ENCODE data around the gene ABCF2. TPM values are rescaled to one million over a fixed set of nuclear protein-coding genes. Genes with fewer than 3 reads are reported as not detected.

ABCF2 gene
- polyA plus RNA-seq, 1 of the 3 experiments (the other 2 are of a cell fraction) = 75.4 TPM

DNA sequence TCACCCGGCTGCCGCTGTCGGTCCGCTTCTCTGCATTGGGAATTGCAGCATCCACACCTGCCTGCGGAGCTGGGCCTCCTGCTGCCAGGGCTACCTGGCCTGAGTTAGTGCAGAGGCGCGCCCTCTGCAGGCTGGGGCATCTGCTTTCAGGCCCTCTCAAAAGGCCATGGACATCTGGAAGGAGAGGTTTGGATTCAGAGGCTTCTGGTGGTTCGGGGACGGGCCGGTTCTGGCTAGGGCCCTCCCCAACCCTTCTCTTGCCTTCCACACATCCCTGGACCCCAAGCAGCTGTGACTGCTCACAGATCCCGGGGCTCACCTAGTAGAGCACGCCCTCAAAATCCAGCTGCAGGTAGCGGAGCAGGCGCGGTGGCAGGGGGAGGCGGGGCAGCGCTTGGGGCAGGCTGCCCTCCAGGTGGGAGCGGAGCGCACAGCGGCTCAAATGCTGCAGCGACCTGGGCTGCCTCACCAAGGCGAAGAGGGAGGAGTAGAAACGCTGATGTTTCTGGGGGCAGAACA, 51.2 kb downstream of the ABCF2 start:
- ChIA-PET POLR2A (no interaction called here), CTCF (interaction anchor here (0.7 to 9.8 kb wide), 4 partner anchors 10 to 69 kb away, joined by 4 to 86 read pairs (median 32); partner anchors contain the start of gene GBX1)
- TF ChIP-seq RFX5 (IDR thresholded peaks at IDR 0.05; ENCODE audit: low read length) (no peak), SMC3 (IDR thresholded peaks at IDR 0.05; ENCODE audit: low read depth, low read length) (no peak)
- TF ChIP-seq, protein P1, sequence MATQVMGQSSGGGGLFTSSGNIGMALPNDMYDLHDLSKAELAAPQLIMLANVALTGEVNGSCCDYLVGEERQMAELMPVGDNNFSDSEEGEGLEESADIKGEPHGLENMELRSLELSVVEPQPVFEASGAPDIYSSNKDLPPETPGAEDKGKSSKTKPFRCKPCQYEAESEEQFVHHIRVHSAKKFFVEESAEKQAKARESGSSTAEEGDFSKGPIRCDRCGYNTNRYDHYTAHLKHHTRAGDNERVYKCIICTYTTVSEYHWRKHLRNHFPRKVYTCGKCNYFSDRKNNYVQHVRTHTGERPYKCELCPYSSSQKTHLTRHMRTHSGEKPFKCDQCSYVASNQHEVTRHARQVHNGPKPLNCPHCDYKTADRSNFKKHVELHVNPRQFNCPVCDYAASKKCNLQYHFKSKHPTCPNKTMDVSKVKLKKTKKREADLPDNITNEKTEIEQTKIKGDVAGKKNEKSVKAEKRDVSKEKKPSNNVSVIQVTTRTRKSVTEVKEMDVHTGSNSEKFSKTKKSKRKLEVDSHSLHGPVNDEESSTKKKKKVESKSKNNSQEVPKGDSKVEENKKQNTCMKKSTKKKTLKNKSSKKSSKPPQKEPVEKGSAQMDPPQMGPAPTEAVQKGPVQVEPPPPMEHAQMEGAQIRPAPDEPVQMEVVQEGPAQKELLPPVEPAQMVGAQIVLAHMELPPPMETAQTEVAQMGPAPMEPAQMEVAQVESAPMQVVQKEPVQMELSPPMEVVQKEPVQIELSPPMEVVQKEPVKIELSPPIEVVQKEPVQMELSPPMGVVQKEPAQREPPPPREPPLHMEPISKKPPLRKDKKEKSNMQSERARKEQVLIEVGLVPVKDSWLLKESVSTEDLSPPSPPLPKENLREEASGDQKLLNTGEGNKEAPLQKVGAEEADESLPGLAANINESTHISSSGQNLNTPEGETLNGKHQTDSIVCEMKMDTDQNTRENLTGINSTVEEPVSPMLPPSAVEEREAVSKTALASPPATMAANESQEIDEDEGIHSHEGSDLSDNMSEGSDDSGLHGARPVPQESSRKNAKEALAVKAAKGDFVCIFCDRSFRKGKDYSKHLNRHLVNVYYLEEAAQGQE (IDR thresholded peaks at IDR 0.05; ENCODE audit: low read depth, low read length) = no peak
- DNase-seq = no peak
- 72% methylated on average over 18 of the region's 23 CpGs for WGBS (ENCODE audit: low lambda C conversion rate)
- Histone ChIP-seq H2AFZ (ENCODE audit: low read depth) (no peak overlapping the region), H3K4me2 (no peak overlapping the region), H3F3A (replicated peaks; ENCODE audit: insufficient read depth) (no peaks in the 10 kb centered on the region), H3K4me3 (ENCODE audit: low read depth in 2 of 2, low read length in 1 of 2) (no peak overlapping the region), H3K36me3 (replicated peaks in 1 of 2; ENCODE audit: control insufficient read depth in 1 of 2, insufficient read depth in 2 of 2, low read length in 1 of 2) (no peaks in the 10 kb centered on the region), H3K27ac (ENCODE audit: low read depth in 2 of 2, low read length in 1 of 2) (no peak overlapping the region), H3K9me2 (no peaks in the 10 kb centered on the region), H3K4me1 (ENCODE audit: control insufficient read depth in 1 of 2, insufficient read depth in 2 of 2, low read depth in 1 of 2, low read length in 1 of 2) (no peaks in the 10 kb centered on the region), H3K79me2 (ENCODE audit: insufficient read depth) (no peaks in the 10 kb centered on the region), H3K27me3 (ENCODE audit: insufficient read depth) (peaks cover 58% of the 10 kb centered on the region), H3K9ac (no peak overlapping the region), H3K9me3 (no peaks in the 10 kb centered on the region), H4K20me1 (ENCODE audit: insufficient read depth) (no peaks in the 10 kb centered on the region)

DNA sequence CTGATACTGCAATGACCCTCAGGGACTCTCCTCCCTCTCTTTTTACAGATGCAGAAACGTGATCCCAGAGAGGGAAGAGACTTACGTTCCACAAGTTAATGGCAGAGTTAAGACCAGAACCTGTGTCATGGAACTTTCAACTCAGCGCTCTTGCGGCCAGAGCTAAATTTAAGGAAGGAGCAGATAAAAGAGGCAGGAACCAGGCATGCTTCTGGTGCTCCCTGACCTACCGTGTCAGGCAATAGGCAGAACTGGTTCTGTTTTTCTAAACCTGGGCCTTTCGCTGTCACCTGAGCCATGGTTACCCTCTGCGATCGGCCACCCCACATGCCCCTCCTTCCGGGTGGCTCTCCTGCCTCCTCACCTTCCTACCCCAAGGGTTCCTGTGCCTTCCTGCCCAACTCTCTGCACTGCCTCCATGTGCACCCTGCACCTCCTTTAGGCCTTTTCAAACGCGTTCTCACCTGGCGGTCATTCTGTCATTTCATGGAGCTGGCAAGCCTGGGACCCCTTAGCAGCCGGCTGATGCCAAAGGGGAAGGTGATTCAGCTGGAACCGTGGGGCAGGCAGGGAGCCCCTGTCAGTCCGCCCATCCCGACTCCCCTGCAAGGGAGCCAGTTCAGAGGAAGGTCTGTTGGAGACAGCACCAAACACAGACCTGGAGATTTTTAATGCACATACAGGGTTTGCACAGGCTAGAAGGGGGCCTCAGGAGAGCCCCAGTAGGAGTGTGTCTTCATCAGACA, 51.8 kb downstream of the ABCF2 start:
- ChIA-PET CTCF (interaction anchor here (0.7 to 9.8 kb wide), 6 partner anchors 9 to 140 kb away, joined by 3 to 86 read pairs (median 4); partner anchors contain the start of gene GBX1), POLR2A (no interaction called here)
- Histone ChIP-seq H3K9ac (no peak overlapping the region), H3K4me2 (no peak overlapping the region), H3K27me3 (ENCODE audit: insufficient read depth) (peaks cover 58% of the 10 kb centered on the region), H2AFZ (ENCODE audit: low read depth) (no peak overlapping the region), H4K20me1 (ENCODE audit: insufficient read depth) (no peaks in the 10 kb centered on the region), H3K4me1 (ENCODE audit: control insufficient read depth in 1 of 2, insufficient read depth in 2 of 2, low read depth in 1 of 2, low read length in 1 of 2) (no peaks in the 10 kb centered on the region), H3F3A (replicated peaks; ENCODE audit: insufficient read depth) (no peaks in the 10 kb centered on the region), H3K4me3 (ENCODE audit: low read depth in 2 of 2, low read length in 1 of 2) (no peak overlapping the region), H3K9me2 (no peaks in the 10 kb centered on the region), H3K79me2 (ENCODE audit: insufficient read depth) (no peaks in the 10 kb centered on the region), H3K27ac (ENCODE audit: low read depth in 2 of 2, low read length in 1 of 2) (no peak overlapping the region), H3K9me3 (no peaks in the 10 kb centered on the region), H3K36me3 (replicated peaks in 1 of 2; ENCODE audit: control insufficient read depth in 1 of 2, insufficient read depth in 2 of 2, low read length in 1 of 2) (no peaks in the 10 kb centered on the region)
- no peak for DNase-seq
- WGBS (ENCODE audit: low lambda C conversion rate) = 80% methylated on average over 15 of the region's 16 CpGs
- TF ChIP-seq FOXJ3 (CRISPR knock-in tag; IDR thresholded peaks at IDR 0.05) (no peak), RCOR1 (IDR thresholded peaks at IDR 0.05; ENCODE audit: low read length) (no peak), FOSL2 (IDR thresholded peaks at IDR 0.05; ENCODE audit: borderline replicate concordance, low read depth) (no peak), TAF1 (IDR thresholded peaks at IDR 0.05; ENCODE audit: borderline replicate concordance, low read depth, low read length) (no peak), MAX (IDR thresholded peaks at IDR 0.05; ENCODE audit: low read depth) (no peak), GABPA (IDR thresholded peaks at IDR 0.05; ENCODE audit: low read depth) (no peak), TEAD4 (IDR thresholded peaks at IDR 0.05; ENCODE audit: borderline replicate concordance, insufficient read depth) (no peak), MXI1 (IDR thresholded peaks at IDR 0.05; ENCODE audit: low read depth, low read length) (no peak), SMC3 (IDR thresholded peaks at IDR 0.05; ENCODE audit: low read depth, low read length) (no peak), EP300 (IDR thresholded peaks at IDR 0.05; ENCODE audit: borderline replicate concordance in 1 of 2, low read depth in 1 of 2, low read length in 1 of 2) (no peak)
- TF ChIP-seq, protein P2, sequence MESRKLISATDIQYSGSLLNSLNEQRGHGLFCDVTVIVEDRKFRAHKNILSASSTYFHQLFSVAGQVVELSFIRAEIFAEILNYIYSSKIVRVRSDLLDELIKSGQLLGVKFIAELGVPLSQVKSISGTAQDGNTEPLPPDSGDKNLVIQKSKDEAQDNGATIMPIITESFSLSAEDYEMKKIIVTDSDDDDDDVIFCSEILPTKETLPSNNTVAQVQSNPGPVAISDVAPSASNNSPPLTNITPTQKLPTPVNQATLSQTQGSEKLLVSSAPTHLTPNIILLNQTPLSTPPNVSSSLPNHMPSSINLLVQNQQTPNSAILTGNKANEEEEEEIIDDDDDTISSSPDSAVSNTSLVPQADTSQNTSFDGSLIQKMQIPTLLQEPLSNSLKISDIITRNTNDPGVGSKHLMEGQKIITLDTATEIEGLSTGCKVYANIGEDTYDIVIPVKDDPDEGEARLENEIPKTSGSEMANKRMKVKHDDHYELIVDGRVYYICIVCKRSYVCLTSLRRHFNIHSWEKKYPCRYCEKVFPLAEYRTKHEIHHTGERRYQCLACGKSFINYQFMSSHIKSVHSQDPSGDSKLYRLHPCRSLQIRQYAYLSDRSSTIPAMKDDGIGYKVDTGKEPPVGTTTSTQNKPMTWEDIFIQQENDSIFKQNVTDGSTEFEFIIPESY (IDR thresholded peaks at IDR 0.05; ENCODE audit: borderline replicate concordance, low read depth) = no peak
- TF ChIP-seq, protein P3, sequence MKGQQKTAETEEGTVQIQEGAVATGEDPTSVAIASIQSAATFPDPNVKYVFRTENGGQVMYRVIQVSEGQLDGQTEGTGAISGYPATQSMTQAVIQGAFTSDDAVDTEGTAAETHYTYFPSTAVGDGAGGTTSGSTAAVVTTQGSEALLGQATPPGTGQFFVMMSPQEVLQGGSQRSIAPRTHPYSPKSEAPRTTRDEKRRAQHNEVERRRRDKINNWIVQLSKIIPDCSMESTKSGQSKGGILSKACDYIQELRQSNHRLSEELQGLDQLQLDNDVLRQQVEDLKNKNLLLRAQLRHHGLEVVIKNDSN (IDR thresholded peaks at IDR 0.05; ENCODE audit: borderline replicate concordance, low read depth) = no peak
- TF ChIP-seq, protein P1 (IDR thresholded peaks at IDR 0.05; ENCODE audit: low read depth, low read length) = no peak

Measured in SK-N-SH (cell line).